Osteoblast (primary cell): Measurements from ENCODE around the gene BLOC1S4. TPM values are rescaled to one million over a fixed set of nuclear protein-coding genes. Genes with fewer than 3 reads are reported as not detected.

Experiments used
- DNase-seq: peaks from one replicate; pipeline ENCODE4 v3.0.0; 2011; ENCODE audit warnings: low spot score, mixed read lengths; ENCODE audit not compliant: insufficient read length; ENCODE audit errors: missing footprints
- H2AFZ ChIP-seq: 2 replicates; pipeline ENCODE4 v1.6.0; 2011; ENCODE audit warnings: mild to moderate bottlenecking, low read length
- H3K27ac ChIP-seq: 2 replicates; pipeline ENCODE4 v1.5.1; 2011; ENCODE audit warnings: mild to moderate bottlenecking, low read depth, low read length, moderate library complexity
- H3K27me3 ChIP-seq: 2 replicates; pipeline ENCODE4 v1.6.0; 2012; ENCODE audit warnings: mild to moderate bottlenecking, control low read depth, inconsistent platforms, low read length, moderate library complexity; ENCODE audit not compliant: insufficient read depth
- H3K36me3 ChIP-seq: 2 replicates; pipeline ENCODE4 v1.5.1; 2011; ENCODE audit warnings: mild to moderate bottlenecking, low read length, control low read depth, moderate library complexity; ENCODE audit not compliant: insufficient read depth
- H3K4me1 ChIP-seq: 2 replicates; pipeline ENCODE4 v1.5.1; 2011; ENCODE audit warnings: mild to moderate bottlenecking, low read length, control low read depth, moderate library complexity; ENCODE audit not compliant: insufficient read depth
- H3K4me2 ChIP-seq: 2 replicates; pipeline ENCODE4 v1.6.0; 2011; ENCODE audit warnings: mild to moderate bottlenecking, low read length; ENCODE audit not compliant: insufficient read depth
- H3K4me3 ChIP-seq: fragments of 200-600 bp; sonication (generic); 3 replicates; pipeline ENCODE4 v1.5.1; 2012; ENCODE audit warnings: mild to moderate bottlenecking, low read length, inconsistent platforms; ENCODE audit not compliant: insufficient read depth
- H3K79me2 ChIP-seq: 2 replicates; pipeline ENCODE4 v1.6.0; 2012; ENCODE audit warnings: mild to moderate bottlenecking, low read length, control low read depth, inconsistent platforms; ENCODE audit not compliant: insufficient read depth
- H3K9me3 ChIP-seq: 2 replicates; pipeline ENCODE4 v1.5.1; 2011; ENCODE audit warnings: low read depth, low read length, control low read depth
- H4K20me1 ChIP-seq: 2 replicates; pipeline ENCODE4 v1.6.0; 2012; ENCODE audit warnings: mild to moderate bottlenecking, low read length, control low read depth; ENCODE audit not compliant: insufficient read depth
- CTCF ChIP-seq: IDR thresholded peaks from 2 replicates; pipeline ENCODE4 v1.5.1; 2011; ENCODE audit warnings: mild to moderate bottlenecking, low read depth, low read length, moderate library complexity; ENCODE audit errors: extremely low read depth
- total RNA-seq: library from RNA; depleted of rRNA; stranded (reverse); fragments of >200 nt; gene quantifications from 2 replicates; pipeline ENCODE4 v1.2.3, GENCODE V29; 2012

Gene BLOC1S4
- total RNA-seq, 1 donor, result 10.9 TPM

- no peaks in the 10 kb centered on the region for H3K79me2 ChIP-seq
- no peak overlapping the region for H3K4me2 ChIP-seq
- no peaks in the 10 kb centered on the region for H3K36me3 ChIP-seq
- no peak for TF ChIP-seq CTCF
- H3K4me1 ChIP-seq, result peaks cover 11% of the 10 kb centered on the region
- DNase-seq, result peak; percentile 41
- no peak overlapping the region for H3K4me3 ChIP-seq
- no peak overlapping the region for H2AFZ ChIP-seq
- H3K27ac ChIP-seq, result peak overlapping the region; percentile 71
- no peaks in the 10 kb centered on the region for H4K20me1 ChIP-seq
- no peaks in the 10 kb centered on the region for H3K27me3 ChIP-seq
- H3K9me3 ChIP-seq, result no peaks in the 10 kb centered on the region
Measured at GRCh38 chr4:6733358-6734164, 17.6 kb downstream of the BLOC1S4 start.

DNA sequence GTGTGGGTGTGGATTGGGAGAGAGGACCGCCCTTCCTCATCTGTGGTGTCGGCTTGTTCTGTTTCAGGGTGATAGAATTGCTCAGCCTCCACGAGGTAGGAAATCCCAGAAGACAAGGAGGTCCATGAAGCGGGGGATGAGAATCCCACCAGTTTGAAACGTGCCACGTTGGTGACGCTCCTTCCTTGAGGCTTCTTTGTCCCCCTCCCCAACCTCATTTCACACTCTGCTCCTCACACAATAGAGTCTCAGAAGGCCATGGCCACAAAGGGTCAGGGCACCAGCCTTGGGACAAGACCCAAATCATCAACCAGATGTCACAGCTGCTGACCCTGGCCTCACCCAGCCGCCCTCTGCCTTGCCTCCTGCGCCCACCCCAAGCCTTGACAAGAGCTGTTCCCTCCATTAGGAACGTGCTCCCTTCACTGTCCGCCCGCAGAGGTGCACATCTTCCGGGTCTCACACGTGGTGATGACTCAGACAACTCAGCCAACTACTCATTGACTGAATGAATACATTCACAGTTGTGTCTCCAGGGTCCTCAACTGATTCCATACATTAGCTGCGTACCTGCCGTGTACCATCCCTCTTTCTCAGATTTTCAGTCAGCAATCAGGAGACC is 18.3 kb downstream of the BLOC1S4 start:
- no peaks in the 10 kb centered on the region for H3K27me3 ChIP-seq
- no peak overlapping the region for H3K4me2 ChIP-seq
- no peak overlapping the region for H2AFZ ChIP-seq
- no peak overlapping the region for H3K27ac ChIP-seq
- H3K9me3 ChIP-seq, result no peaks in the 10 kb centered on the region
- no peak for DNase-seq
- TF ChIP-seq CTCF, result no peak
- H3K4me1 ChIP-seq, result peaks cover 11% of the 10 kb centered on the region
- no peaks in the 10 kb centered on the region for H3K79me2 ChIP-seq
- no peak overlapping the region for H3K4me3 ChIP-seq
- no peaks in the 10 kb centered on the region for H4K20me1 ChIP-seq
- no peaks in the 10 kb centered on the region for H3K36me3 ChIP-seq

DNA sequence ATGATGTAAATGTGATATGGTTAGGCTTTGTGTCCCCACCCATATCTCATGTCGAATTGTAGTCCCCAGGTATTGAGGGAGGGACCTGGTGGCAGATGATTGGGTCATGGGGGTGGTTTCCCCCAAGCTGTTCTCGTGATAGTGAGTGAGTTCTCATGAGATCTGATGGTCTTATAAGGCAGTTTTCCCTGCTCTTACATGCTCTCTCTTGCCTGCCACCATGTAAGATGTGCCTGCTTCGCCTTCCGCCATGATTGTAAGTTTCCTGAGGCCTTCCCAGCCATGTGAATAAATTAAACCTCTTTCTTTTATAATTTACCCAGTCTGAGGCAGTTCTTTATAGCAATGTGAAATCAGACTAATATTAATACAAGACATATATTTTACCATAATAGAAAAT is 23.9 kb downstream of the BLOC1S4 start:
- no peaks in the 10 kb centered on the region for H3K9me3 ChIP-seq
- no peak for TF ChIP-seq CTCF
- no peak for DNase-seq
- H3K4me2 ChIP-seq, result no peak overlapping the region
- H4K20me1 ChIP-seq, result no peaks in the 10 kb centered on the region
- no peak overlapping the region for H3K4me3 ChIP-seq
- H3K27ac ChIP-seq, result no peak overlapping the region
- no peaks in the 10 kb centered on the region for H3K79me2 ChIP-seq
- H3K36me3 ChIP-seq, result no peaks in the 10 kb centered on the region
- no peak overlapping the region for H2AFZ ChIP-seq
- no peaks in the 10 kb centered on the region for H3K27me3 ChIP-seq
- H3K4me1 ChIP-seq, result no peaks in the 10 kb centered on the region

DNA sequence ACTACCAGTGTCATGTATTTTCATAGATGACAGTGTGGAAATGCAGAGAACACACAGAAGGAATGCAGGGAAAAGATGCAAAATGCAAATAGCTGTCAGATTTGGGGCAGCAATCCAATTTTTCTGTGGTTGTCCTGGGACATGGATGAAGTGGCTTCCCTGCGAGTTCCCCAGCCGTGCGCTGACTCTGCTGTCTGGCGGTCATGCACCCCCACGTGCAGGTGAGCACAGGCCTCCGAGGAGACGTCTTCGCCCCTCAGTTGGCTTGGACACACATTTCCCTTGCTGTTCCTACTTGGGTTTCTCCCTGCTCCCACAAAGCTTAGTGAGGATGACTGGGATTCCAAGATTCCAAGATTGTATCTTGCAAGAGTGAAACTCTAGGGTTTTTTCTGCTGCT is 24.4 kb downstream of the BLOC1S4 start:
- H3K27ac ChIP-seq, result no peak overlapping the region
- H2AFZ ChIP-seq, result no peak overlapping the region
- no peaks in the 10 kb centered on the region for H3K27me3 ChIP-seq
- no peaks in the 10 kb centered on the region for H3K9me3 ChIP-seq
- no peak overlapping the region for H3K4me3 ChIP-seq
- H3K4me1 ChIP-seq, result no peaks in the 10 kb centered on the region
- no peaks in the 10 kb centered on the region for H3K36me3 ChIP-seq
- H3K79me2 ChIP-seq, result no peaks in the 10 kb centered on the region
- no peak overlapping the region for H3K4me2 ChIP-seq
- H4K20me1 ChIP-seq, result no peaks in the 10 kb centered on the region
- no peak for DNase-seq
- TF ChIP-seq CTCF, result no peak
